Thoracic aorta (tissue), 2 donors: ENCODE data around the gene RABGGTB. TPM values are rescaled to one million over a fixed set of nuclear protein-coding genes. Genes with fewer than 3 reads are reported as not detected.
A peak's percentile ranks its signal among the peaks of the same experiment; 100 is the strongest.
"Not testable (repeated sequence)": the region's sequence is repeated elsewhere in the genome, so short reads cannot be mapped to it uniquely, and the experiment has no call there.

Experiments used
- ATAC-seq: fragments of 150-250 bp; one replicate; pipeline ENCODE4 v1.8.0; 2017; ENCODE audit warnings: low read depth; ENCODE audit not compliant: insufficient number of reproducible peaks, low FRiP score
- DNase-seq: peaks from one replicate; pipeline ENCODE4 v3.0.0-alpha.2; 2020; ENCODE audit warnings: low spot score
- H3K27ac ChIP-seq, 2 donors: fragments of 200-600 bp; sonication (generic); 1 replicate in 1 of 2; 2 replicates in 1 of 2; pipeline ENCODE4 v1.5.1; 2016; ENCODE audit warnings: mild to moderate bottlenecking in 2 of 2, moderate library complexity in 2 of 2
- H3K27me3 ChIP-seq: fragments of 200-600 bp; sonication (generic); replicated peaks from 2 replicates; pipeline ENCODE4 v1.6.0; 2016; ENCODE audit warnings: mild to moderate bottlenecking; ENCODE audit not compliant: insufficient read depth
- H3K36me3 ChIP-seq: fragments of 200-600 bp; sonication (generic); one replicate; pipeline ENCODE4 v1.5.1; 2016
- H3K4me1 ChIP-seq, 2 donors: fragments of 200-600 bp; sonication (generic); 1 replicate in 1 of 2; 2 replicates in 1 of 2; pipeline versions ENCODE4 v1.5.1 to v1.6.0; 2016; ENCODE audit warnings: low read depth in 2 of 2, mild to moderate bottlenecking in 1 of 2; ENCODE audit not compliant: control insufficient read depth in 1 of 2
- H3K4me3 ChIP-seq: fragments of 200-600 bp; sonication (generic); 2 replicates; pipeline ENCODE4 v1.5.1; 2016; ENCODE audit warnings: mild to moderate bottlenecking
- H3K9me3 ChIP-seq: fragments of 200-600 bp; sonication (generic); 2 replicates; pipeline ENCODE4 v1.5.1; 2016
- CTCF ChIP-seq: fragments of 200-600 bp; sonication (generic); IDR thresholded peaks from one replicate; pipeline ENCODE4 v1.5.1; 2019; ENCODE audit warnings: antibody characterized with exemption
- total RNA-seq, 2 donors: library from RNA; depleted of rRNA; stranded (reverse); fragments of >200 nt; gene quantifications; one replicate each; pipeline versions ENCODE4 v1.1.0 to v1.2.3, GENCODE V29; 2016

The RABGGTB gene
- total RNA-seq, result 10 to 100 TPM; 47.9 to 88.3 TPM

GRCh38 chr1:75785983-75786853 lies at the start of gene RABGGTB:
TSS of gene RABGGTB (plus strand) at chr1:75786256. CDS start at chr1:75786272, 16 bp downstream.
- Histone ChIP-seq H3K4me3 (peak within 1 kb of the TSS; percentile 89), H3K27me3 (no peaks in the 10 kb centered on the region), H3K9me3 (no peaks in the 10 kb centered on the region), H3K4me1 (peaks cover 37 to 49% of the 10 kb centered on the region in 2 donors), H3K36me3 (peaks cover 14% of the 10 kb centered on the region), H3K27ac (peak within 1 kb of the TSS; percentile 74 to 91)
- no peak for TF ChIP-seq CTCF
- DNase-seq (peak; percentile 85), ATAC-seq (peak; percentile 92)

DNA sequence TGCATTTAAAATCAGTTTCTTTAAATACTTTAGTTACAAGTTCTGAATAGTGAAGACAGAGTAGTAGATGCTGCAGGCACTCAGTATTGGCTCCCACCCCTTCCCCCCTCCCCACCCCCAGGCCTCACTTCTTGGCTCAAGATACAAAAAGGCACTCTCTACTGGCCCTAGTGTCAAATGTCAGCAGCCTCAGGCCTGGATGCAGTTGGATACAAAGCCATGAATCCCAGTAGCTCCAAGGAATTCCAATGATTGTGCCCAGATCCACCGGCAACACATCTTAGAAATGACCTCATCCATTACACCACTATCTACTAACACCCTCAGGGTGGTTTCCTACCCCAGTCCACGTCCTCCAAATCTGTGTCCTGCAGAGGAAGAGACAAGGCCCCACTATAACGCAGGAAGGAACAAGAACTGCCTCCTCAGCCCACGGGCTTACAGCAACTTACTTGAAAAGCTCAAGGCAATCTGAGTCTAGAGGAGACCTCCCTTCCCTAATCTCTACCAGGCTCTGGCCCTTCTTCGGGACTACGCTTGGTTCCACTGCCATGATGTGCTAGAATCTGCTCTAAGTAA lies 43.9 kb upstream of the RABGGTB start:
- TF ChIP-seq CTCF, result no peak
- Histone ChIP-seq H3K4me1 (no peaks in the 10 kb centered on the region), H3K9me3 (no peaks in the 10 kb centered on the region), H3K36me3 (peaks cover 49% of the 10 kb centered on the region), H3K27me3 (no peaks in the 10 kb centered on the region), H3K27ac (no peak overlapping the region), H3K4me3 (no peak overlapping the region)
- DNase-seq (no peak), ATAC-seq (no peak)

DNA sequence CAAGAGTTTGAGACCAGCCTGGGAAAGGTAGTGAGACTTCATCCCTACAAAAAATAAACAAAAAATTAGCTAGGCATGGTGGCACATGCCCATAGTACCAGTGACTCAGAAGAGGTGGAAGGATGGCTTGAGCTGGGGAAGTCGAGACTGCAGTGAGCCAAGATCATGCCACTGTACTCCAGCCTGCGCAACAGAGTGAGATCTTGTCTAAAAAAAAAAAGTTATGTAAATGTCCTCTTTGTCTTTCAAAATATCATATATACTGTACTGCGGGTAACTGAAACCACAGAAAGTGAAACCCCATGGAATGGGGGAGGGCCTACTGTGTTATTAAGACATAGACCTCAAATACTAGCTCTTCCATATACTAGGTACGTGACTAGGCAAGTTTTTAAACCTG lies 40.8 kb upstream of the RABGGTB start:
- no peak for DNase-seq
- Histone ChIP-seq H3K36me3 (peaks cover 38% of the 10 kb centered on the region), H3K27ac (no peak overlapping the region), H3K27me3 (no peaks in the 10 kb centered on the region), H3K4me1 (no peaks in the 10 kb centered on the region), H3K4me3 (no peak overlapping the region), H3K9me3 (no peaks in the 10 kb centered on the region)
- no peak for ATAC-seq
- no peak for TF ChIP-seq CTCF

DNA sequence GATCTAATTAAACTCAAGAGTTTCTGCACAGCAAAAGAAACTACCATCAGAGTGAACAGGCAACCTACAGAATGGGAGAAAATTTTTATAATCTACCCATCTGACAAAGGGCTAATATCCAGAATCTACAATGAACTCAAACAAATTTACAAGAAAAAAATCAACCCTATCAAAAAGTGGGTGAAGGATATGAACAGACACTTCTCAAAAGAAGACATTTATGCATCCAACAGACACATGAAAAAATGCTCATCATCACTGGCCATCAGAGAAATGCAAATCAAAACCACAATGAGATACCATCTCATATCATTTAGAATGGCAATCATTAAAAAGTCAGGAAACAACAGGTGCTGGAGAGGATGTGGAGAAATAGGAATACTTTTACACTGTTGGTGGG lies 28.8 kb upstream of the RABGGTB start:
- H3K27me3 ChIP-seq, H3K4me1 ChIP-seq, ATAC-seq, DNase-seq, H3K27ac ChIP-seq, H3K4me3 ChIP-seq, H3K9me3 ChIP-seq: not testable (repeated sequence)
- peaks cover 16% of the 10 kb centered on the region for H3K36me3 ChIP-seq

- not testable (repeated sequence) for ATAC-seq, H3K9me3 ChIP-seq, H3K27me3 ChIP-seq, DNase-seq, H3K4me1 ChIP-seq, H3K4me3 ChIP-seq, H3K27ac ChIP-seq
- H3K36me3 ChIP-seq, result peaks cover 16% of the 10 kb centered on the region
These were observed 27.5 kb upstream of the RABGGTB start for GRCh38 chr1:75758543-75758942.

DNA sequence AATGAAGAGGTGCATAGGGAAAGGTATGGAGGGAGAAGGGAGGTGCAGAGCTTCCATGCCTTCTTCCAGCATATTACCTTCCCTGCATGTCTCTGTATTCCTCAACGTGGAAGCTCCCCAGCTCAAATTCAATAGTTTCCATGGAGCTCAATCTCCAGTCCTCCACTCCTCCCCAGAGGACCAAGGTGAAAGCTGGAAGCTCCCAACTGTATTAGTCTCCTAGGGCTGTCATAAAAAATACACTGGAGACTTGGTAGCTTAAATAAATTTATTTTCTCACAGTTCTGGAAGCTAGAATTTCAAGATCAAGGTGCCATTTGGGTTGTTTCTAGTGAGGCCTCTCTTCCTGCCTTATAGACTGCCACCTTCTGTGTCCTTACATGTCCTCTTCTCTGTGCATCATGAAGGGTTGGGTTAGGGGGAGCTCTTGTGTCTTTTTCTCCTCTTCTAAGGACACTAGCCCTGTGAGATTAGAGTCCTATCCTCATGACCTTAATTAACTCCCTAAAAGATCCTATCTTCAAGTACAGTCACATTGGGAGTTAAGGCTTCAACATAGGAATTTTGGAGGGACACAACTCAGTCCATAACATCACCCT lies 21.9 kb upstream of the RABGGTB start:
- H3K4me1 ChIP-seq, result peaks cover 0 to 18% of the 10 kb centered on the region in 2 donors
- no peak for TF ChIP-seq CTCF
- H3K9me3 ChIP-seq, result no peaks in the 10 kb centered on the region
- H3K36me3 ChIP-seq, result peaks cover 3% of the 10 kb centered on the region
- no peaks in the 10 kb centered on the region for H3K27me3 ChIP-seq
- DNase-seq (no peak), ATAC-seq (no peak)
- no peak overlapping the region for H3K4me3 ChIP-seq
- H3K27ac ChIP-seq, result peak overlapping the region in 1 of 2 donors; percentile 67
